Fibroblast of skin of left quadriceps (primary cell): ENCODE results near the gene MDN1.
"Not testable (repeated sequence)": the region's sequence is repeated elsewhere in the genome, so short reads cannot be mapped to it uniquely, and the experiment has no call there.

Experiments used
- DNase-seq, 2 experiments: peaks; one replicate each; pipeline ENCODE4 v3.0.0-alpha.2; 2013; ENCODE audit warnings: low read depth in 2 of 2

The MDN1 gene

GRCh38 chr6:89826029-89826528 lies 6.5 kb upstream of the MDN1 start:
- DNase-seq = no peak

- DNase-seq = no peak
Measured at GRCh38 chr6:89818977-89819335, 638 bp downstream of the MDN1 start.

- DNase-seq = no peak
Measured at GRCh38 chr6:89817481-89817880, 2.1 kb downstream of the MDN1 start.

- DNase-seq = not testable (repeated sequence)
Measured at GRCh38 chr6:89813422-89813821, 6.2 kb downstream of the MDN1 start.

GRCh38 chr6:89807581-89807980 lies 12.0 kb downstream of the MDN1 start:
- no peak for DNase-seq

- no peak for DNase-seq
Measured at GRCh38 chr6:89805814-89806371, 13.7 kb downstream of the MDN1 start.

- DNase-seq = no peak
Measured at GRCh38 chr6:89803271-89803670, 16.3 kb downstream of the MDN1 start.

GRCh38 chr6:89799756-89800155 lies 19.8 kb downstream of the MDN1 start:
- DNase-seq = no peak

- no peak for DNase-seq
Measured at GRCh38 chr6:89799096-89799495, 20.5 kb downstream of the MDN1 start.

GRCh38 chr6:89797317-89797716 lies 22.3 kb downstream of the MDN1 start:
- peak in 1 of 2 experiments; percentile 10 for DNase-seq

GRCh38 chr6:89794324-89794723 lies 25.3 kb downstream of the MDN1 start:
- no peak for DNase-seq

GRCh38 chr6:89793586-89793985 lies 26.0 kb downstream of the MDN1 start:
- no peak for DNase-seq

GRCh38 chr6:89792881-89793280 lies 26.7 kb downstream of the MDN1 start:
- peak in 1 of 2 experiments; percentile 1 for DNase-seq

- DNase-seq = no peak
Measured at GRCh38 chr6:89790403-89790802, 29.2 kb downstream of the MDN1 start.

- DNase-seq = no peak
Measured at GRCh38 chr6:89789980-89790379, 29.6 kb downstream of the MDN1 start.

- DNase-seq = no peak
Measured at GRCh38 chr6:89787660-89788328, 31.8 kb downstream of the MDN1 start.

GRCh38 chr6:89786970-89787369 lies 32.6 kb downstream of the MDN1 start:
- DNase-seq = no peak

GRCh38 chr6:89784838-89785237 lies 34.8 kb downstream of the MDN1 start:
- DNase-seq = no peak

- DNase-seq = not testable (repeated sequence)
Measured at GRCh38 chr6:89783293-89783692, 36.3 kb downstream of the MDN1 start.

GRCh38 chr6:89782222-89782621 lies 37.4 kb downstream of the MDN1 start:
- no peak for DNase-seq

GRCh38 chr6:89781070-89782034 lies 38.2 kb downstream of the MDN1 start:
- no peak for DNase-seq

GRCh38 chr6:89777455-89777854 lies 42.1 kb downstream of the MDN1 start:
- no peak for DNase-seq
